Stimulated activated CD4-positive, alpha-beta T cell treated with anti-CD3 and anti-CD28 coated beads, Interleukin-1b, Interleukin-23, amount 100 ng/mL, for 1 hour (primary cell): ENCODE results near the gene HSPE1.
"Not testable (repeated sequence)": the region's sequence is repeated elsewhere in the genome, so short reads cannot be mapped to it uniquely, and the experiment has no call there.

Source experiments
- DNase-seq, 2 donors: peaks; one replicate each; pipeline ENCODE4 v3.0.0-alpha.2; 2020; ENCODE audit warnings: low read depth in 2 of 2

The HSPE1 gene

GRCh38 chr2:197498235-197498936, 1.8 kb upstream of the HSPE1 start:
- DNase-seq = no peak

DNA sequence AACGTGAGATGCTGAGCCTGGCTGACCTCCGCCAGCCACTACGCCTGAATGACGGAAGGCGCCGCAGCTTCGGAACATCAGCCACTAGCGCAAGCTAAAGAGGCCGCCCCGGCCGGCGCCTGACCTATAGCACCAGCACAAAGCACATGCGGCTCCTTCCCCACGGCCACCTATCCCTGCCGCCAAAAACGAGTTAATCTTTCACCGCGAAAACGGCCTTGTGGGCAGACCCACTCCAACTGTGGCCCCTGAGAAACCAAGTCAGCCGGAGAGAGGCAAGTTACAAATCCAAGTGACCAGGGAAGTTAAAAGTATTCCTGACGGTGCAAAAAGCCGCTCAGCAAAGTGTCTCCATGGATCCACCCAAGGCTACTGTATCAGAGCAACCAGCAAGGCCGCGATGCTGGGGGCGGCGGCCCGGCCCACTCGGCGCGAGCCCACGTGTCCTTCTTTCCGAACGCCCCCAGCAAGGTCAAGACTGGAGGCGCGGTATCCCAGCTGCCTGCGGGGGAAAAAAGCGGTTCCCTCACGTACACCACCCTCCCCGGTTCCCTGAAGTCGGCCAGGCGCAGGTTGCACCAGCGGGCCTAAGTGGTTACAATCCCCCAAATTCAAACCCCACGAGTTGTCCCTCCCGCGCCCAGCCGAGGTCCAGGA, 1.1 kb upstream of the HSPE1 start:
- DNase-seq = peak in 1 of 2 donors; percentile 21

DNA sequence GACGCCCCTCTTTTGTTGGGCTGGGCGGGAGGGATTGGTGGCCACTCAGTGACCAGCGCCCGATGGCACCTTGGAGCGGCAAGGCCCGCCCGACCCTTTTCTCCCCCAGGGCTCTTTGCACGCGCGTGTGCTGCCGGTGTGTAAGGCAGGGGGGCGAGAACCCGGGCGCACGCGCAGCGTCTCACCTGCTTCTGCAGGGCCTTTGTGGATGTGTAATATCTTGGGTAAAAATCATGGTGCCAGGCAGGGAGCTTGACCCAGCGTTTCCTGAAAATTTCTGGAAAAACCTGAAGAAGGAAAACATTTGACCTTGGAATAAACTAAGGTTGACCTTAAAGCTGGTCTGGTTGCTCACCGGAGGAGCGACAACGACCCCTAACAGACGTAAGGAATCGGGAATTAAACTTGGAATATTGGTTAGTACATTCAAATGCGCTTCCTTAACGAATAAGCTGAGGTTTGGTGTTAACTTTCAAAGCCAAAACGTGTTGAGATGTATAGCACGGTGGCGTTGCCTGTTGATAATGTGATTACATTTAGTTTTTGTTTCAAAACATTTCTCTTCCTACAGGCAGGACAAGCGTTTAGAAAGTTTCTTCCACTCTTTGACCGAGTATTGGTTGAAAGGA, 438 bp downstream of the HSPE1 start:
- no peak for DNase-seq

DNA sequence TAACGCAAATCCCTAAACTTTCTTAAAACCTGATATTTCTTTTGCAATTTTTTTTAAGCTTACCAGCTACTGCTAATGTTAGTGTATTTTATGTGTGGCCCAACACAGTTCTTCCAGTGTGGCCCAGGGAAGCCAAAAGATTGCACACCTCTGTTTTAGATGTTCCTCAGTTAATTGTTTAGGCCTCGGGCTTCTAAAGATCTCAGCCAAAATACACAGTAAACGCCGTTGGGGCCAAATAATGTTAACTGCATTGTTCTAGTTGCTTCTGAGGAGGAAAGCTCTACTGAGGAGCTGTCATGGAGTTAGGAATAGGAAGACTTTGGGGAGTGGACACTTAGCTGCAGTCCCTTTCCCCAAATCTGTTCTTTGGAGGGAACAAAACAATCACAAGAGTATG, 2.0 kb downstream of the HSPE1 start:
- DNase-seq = no peak

DNA sequence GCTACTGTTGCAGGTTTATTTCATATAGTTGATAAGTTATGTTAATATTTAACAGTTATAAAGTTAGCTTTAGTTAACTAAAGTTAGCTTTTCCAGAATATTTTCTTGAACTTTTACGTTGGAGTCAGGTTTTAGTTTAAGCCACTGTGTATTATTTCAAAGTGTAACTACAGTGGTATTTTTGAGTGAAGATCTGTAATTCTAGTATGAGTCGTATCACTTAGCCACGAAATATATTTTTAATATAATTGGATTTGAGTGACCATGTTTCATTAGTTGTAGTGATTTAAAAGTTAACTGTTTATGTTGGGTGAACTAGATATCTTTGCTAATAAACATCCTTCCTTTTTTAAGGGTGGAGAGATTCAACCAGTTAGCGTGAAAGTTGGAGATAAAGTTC, 2.5 kb downstream of the HSPE1 start:
- no peak for DNase-seq

- no peak for DNase-seq
Measured at GRCh38 chr2:197504000-197504399, 3.8 kb downstream of the HSPE1 start.

DNA sequence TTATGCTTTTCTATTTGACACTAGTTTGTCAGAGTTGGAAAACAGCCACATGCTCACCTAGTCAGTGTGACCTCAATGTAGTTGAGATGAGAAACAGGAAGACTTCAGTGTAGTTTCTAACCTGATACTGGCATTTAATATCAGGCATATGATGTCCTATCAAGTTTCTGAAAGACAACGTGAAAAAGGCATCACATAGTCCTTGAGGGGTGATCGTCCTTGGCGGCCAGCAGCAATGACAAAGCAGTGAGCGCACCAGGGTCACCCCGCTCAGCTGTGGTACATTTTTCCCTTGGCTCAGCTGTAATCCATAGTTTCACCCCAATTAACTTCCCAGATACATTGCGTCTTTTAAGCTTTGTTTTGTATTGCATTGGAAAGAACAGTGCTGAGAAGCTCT, 4.3 kb downstream of the HSPE1 start:
- DNase-seq = no peak

DNA sequence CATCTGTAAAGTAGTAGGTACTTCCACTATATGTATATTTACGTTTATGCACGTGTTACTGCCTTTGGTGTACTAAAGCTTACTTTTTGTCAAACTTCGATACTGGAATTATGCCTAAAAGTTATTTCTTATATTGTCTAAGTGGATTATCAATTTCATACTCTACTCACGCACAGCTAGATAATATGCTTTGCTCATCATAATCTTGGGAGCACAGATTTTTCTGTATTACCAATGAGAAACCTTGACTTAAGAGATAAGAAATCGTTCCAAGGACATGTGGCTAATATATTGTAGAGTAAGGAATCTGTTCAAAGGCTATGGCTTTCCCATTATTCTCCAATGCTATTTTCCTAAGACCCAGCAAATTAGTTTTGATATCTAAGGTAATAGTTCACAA, 6.5 kb downstream of the HSPE1 start:
- no peak for DNase-seq

DNA sequence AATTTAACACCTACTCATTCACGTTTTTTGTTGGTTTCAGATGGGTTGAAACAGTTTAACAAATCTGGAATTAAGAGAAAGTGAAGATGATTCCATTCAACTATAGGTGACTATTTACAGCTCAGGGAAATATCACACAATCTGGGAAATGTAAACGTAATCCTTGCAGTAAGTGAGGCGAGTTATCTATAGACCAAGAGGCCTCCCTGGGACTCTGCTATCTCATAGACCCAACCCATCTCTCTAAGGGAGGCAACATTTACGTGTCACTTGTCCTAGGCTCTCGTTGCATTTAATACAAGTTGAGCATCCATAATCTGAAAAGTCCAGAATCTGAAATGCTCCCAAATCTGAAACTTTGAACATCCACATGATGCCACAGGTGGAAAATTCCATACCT, 13.7 kb downstream of the HSPE1 start:
- no peak for DNase-seq

- DNase-seq = no peak
Measured at GRCh38 chr2:197514754-197515153, 14.6 kb downstream of the HSPE1 start.

DNA sequence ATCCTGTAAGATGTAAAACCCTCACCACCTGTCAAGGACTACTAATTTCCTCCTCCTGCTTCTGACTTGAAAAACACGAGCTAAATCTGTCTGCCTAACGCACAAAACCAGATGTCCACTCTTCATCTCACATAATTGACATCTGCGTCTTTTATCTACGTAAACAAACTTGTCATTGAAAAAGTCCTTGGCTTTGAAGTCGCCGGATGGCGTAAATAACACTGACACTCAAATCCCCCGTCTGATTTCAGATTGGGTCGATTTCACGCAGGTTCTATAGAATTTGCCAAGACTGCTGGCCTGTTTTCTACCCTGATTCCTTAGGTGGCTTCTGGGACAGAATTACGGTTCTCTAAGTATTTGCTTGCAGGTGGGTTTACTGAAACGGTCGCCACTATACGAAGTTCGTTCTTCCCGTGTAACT, 15.1 kb downstream of the HSPE1 start:
- DNase-seq = no peak

GRCh38 chr2:197515739-197516392, 15.7 kb downstream of the HSPE1 start, which contains the start of gene MOB4:
Gene MOB4, plus strand, starts transcription at chr2:197516066. Its CDS starts 21 bp downstream, at chr2:197516087.
- peak; percentile 75 to 88 for DNase-seq

DNA sequence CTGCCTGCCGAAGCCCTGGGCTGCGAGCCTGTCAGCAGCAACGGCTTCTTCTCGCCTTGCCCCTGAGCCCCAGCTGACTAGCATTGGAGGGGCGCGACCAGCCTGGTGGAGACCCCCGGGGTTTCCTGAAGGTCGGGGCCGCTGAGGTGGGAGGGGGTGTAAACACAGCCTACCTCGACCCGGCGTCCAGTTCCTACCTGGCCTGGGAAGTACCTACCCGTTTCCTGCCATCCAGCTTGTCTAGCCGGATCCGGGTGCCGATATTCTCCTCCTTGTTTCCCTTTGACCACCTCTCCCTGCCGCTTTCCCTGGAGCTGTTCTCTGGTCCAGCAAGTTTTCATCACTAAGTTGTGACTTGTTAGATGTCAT, 16.2 kb downstream of the HSPE1 start:
- DNase-seq = no peak

DNA sequence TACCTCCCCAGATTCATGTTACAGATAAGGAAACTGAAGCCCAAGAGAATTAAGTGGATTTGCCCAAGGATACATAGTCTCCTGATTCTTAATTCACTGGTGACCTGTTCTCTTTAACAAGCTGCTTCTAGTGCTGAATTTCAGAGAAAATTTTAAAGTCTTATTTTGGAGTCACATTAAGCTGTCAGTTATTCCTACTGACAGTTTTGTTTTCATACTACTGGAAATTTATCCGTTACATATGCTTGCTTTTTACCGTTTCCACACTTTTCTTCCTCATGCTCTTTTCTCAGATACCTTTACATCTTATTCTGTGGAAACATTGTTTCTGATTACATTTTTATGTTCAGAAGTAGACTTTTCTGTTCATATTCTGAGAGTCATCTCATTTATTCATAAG, 17.0 kb downstream of the HSPE1 start:
- DNase-seq = no peak

DNA sequence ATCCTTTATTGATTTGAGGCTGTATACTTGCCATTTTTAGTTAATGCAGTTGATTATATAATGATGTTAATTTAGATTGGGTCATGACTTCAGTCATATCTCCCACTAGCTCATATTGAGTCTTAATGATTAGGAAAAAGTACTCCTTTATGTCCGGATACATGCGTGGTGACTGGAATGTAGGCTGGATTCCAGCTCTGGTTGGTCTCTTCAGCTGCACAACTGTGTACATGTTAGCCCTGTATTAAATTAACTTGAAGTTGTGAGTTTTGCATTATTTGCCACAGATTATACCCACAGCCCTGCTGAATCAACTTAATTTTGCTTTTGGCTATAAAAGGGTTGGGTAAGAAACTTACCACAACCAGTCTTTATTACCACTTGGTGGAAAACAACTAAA, 38.2 kb downstream of the HSPE1 start:
- DNase-seq = no peak

GRCh38 chr2:197539734-197540133, 39.6 kb downstream of the HSPE1 start:
- no peak for DNase-seq

GRCh38 chr2:197543206-197543605, 43.0 kb downstream of the HSPE1 start:
- DNase-seq = no peak

GRCh38 chr2:197547163-197547900, 47.2 kb downstream of the HSPE1 start:
- no peak for DNase-seq

GRCh38 chr2:197548582-197548981, 48.4 kb downstream of the HSPE1 start:
- DNase-seq = no peak

DNA sequence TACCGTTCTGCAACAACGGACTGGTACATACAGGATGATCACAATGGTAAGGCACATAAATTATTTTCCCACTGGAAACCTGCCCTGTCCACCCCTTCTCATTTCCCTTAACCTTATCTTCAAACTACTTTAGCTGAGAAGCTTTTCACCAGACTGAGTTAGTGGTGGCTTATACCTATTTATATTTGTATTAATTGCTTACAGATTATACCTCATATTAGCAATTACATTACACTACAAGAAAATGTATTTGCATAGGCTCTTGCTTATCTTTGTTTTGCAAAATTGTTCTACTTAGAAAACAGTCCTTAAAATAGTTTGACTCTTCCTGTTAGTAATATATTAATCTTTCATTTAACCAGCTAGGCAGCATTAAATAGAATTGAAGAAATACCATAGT, 51.1 kb downstream of the HSPE1 start:
- DNase-seq = not testable (repeated sequence)
